NCI-H748 (cell line): Measurements from ENCODE around the gene IL2RG.
A peak's percentile ranks its signal among the peaks of the same experiment; 100 is the strongest.

Source experiments
- DNase-seq: peaks from one replicate; lab custom pipeline; 2025; ENCODE audit not compliant: unreplicated experiment; lab: John Stamatoyannopoulos, UW

IL2RG gene

DNA sequence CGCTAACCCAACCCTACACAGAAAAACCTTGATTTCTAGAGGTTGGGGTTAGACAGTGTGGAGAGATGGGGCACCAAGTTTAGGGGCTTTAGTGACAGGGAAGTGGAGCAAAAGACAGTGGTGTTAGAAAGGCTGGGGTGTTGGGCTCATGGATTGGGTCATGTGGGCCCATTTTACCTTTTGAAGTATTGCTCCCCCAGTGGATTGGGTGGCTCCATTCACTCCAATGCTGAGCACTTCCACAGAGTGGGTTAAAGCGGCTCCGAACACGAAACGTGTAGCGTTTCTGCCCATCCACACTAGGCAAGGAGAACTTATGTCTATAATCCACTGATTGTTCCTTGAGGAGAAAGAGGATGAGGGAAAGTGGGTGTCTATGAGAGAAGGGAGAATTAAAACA, 2.3 kb downstream of the IL2RG start:
- DNase-seq = no peak

DNA sequence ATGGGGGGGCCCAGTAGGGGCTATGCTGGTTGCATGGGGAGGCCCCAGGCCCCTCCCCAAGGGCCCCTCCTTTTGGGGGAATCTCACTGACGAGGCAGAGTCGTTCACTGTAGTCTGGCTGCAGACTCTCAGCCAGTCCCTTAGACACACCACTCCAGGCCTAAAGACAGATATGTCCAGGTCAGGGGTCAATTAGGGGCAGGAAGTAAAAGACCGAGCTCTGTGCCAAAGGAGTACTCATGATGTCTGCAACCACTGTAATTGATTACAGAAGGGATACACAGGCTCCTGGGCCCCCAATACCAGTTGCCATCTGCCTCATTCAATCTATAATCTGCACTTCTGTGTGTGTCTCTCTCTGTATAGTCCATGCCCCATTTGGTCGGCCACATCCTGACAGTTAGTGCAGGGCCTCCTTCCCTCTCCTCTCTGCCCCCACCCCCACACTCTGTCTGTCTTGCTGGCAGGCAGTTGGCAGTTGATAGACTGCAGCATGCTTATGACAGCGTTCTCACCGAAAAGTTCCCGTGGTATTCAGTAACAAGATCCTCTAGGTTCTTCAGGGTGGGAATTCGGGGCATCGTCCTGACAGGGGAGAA, 3.5 kb downstream of the IL2RG start:
- no peak for DNase-seq

GRCh38 chrX:71107245-71107644, 4.1 kb downstream of the IL2RG start:
- DNase-seq = no peak

DNA sequence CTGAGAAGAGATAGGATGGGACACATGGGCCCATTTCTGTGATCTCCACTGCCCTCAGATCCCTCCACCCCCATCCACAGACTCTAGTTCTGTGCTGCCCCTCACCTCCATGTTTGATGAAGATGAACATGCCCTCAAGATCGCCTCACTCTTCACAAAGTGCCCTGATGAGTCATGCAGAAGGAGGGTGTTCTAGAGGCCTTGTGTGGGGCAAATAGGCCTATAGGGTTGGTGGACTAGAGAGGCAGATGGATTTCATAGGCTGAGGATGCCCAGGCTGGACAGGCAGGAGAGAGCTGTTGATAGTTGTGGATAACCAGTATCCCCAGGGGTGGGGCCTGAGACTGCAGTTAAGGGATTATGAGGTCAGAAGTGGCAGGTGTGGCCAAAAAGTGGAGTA, 5.0 kb downstream of the IL2RG start, which contains the start of gene CXorf65:
Gene CXorf65 (minus strand): TSS at position 314 of the 400 bp plus-strand sequence. CDS start 184 bp downstream, at position 130.
- no peak for DNase-seq

DNA sequence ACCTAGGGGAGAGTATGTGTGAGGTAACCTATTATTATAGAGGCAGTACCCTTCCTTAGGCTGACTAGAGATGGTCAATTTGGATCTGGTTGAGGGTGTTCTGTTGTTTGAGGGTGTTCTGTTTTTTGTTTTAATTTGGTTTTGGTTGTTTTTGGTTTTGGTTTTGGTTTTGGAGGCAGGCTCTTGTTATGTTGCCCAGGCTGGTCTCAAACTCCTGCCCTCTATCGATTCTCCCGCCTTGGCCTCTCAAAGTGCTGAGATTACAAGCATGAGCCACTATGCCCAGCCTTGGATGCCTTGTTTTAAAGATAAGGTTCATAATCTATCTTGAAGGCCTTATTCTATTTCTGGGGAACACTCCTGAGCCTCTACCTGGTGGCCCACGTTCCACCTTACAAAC, 5.7 kb downstream of the IL2RG start:
- no peak for DNase-seq

GRCh38 chrX:71103110-71103983, 8.0 kb downstream of the IL2RG start:
- no peak for DNase-seq

DNA sequence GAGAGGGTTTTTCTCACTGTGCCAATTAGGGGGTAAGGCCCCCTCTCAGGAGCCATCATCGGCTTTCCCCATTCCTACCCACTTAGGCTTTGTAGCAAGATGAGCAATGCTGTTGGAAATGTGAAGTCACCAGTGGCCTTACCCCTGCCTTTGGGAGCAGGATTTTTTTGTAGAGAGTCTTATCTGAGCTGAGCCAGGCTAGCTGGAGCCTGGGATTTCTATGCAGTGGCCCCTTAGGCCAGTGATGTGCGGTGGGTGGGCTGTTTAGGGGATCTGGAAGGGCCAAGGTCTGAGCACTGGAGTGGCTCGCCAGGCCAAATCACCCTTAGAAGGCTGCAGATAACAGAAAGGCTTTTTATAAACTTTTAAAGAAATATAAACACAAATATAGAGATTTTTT, 9.1 kb downstream of the IL2RG start:
- DNase-seq = no peak

DNA sequence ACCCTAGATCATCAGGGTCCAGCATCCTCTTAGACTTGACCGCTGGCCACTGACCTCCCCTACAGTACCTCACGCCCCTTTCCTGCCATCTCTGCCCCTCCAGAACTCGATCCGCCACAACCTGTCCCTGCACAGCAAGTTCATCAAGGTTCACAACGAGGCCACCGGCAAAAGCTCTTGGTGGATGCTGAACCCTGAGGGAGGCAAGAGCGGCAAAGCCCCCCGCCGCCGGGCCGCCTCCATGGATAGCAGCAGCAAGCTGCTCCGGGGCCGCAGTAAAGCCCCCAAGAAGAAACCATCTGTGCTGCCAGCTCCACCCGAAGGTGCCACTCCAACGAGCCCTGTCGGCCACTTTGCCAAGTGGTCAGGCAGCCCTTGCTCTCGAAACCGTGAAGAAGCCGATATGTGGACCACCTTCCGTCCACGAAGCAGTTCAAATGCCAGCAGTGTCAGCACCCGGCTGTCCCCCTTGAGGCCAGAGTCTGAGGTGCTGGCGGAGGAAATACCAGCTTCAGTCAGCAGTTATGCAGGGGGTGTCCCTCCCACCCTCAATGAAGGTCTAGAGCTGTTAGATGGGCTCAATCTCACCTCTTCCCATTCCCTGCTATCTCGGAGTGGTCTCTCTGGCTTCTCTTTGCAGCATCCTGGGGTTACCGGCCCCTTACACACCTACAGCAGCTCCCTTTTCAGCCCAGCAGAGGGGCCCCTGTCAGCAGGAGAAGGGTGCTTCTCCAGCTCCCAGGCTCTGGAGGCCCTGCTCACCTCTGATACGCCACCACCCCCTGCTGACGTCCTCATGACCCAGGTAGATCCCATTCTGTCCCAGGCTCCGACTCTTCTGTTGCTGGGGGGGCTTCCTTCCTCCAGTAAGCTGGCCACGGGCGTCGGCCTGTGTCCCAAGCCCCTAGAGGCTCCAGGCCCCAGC, 10.5 kb downstream of the IL2RG start:
- no peak for DNase-seq

DNA sequence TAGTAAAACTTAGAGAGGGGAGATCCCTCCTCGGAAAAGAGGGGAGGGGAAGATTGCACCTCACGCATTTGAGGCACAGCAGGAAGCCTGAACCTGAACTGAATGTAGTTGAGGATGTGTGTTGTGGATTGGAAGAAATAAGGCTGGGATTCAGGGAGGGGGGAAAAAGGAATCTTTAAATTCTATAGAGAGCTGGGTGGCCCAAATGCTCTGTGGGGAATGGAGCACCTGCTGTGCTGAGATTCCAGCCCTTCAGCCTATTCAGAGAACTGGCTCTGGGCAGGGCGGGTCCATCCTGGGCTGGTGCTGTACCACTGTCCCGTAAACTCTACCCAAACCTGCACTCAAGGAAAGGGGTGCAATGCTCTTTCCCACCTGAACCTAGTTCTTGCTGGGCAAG, 11.6 kb downstream of the IL2RG start:
- DNase-seq = no peak

GRCh38 chrX:71098951-71099506, 12.3 kb downstream of the IL2RG start:
- no peak for DNase-seq

GRCh38 chrX:71098302-71098701, 13.1 kb downstream of the IL2RG start:
- DNase-seq = peak; percentile 24

DNA sequence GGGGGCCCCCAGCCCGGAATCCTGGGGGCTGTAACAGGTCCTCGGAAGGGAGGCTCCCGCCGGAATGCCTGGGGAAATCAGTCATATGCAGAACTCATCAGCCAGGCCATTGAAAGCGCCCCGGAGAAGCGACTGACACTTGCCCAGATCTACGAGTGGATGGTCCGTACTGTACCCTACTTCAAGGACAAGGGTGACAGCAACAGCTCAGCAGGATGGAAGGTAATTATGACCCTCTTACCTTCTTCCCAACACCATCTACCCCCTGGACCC, 14.7 kb downstream of the IL2RG start:
- no peak for DNase-seq

DNA sequence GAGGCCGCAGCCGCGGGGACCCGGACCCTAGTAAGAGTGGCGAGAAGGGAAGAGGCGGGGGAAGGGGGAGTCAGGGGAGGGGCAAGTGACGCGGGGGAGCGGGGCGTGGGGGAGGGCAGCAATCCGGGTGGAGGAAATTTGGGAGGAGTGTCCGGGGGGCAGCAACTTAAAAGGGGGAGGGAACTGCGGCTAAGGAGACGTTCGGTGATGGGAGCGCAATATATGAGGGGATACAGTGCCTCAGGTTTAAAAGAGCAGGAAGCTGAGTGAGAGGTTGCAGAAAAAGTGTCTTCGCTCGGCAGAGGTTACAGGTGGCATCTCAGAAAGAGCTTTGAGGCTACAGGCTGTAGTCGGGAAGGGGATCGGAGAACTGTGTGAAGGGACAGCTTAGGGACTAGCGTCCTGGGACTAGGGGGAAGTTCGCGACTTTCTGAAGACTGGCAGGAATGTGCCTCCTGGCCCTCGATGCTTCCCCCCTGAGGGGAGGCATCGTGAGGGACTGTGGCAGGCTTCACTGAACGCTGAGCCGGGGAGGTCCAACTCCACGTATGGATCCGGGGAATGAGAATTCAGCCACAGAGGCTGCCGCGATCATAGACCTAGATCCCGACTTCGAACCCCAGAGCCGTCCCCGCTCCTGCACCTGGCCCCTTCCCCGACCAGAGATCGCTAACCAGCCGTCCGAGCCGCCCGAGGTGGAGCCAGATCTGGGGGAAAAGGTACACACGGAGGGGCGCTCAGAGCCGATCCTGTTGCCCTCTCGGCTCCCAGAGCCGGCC, 15.2 kb downstream of the IL2RG start:
- peak; percentile 70 for DNase-seq

GRCh38 chrX:71095555-71095980, 15.8 kb downstream of the IL2RG start, which contains the start of gene FOXO4:
Gene FOXO4 (plus strand): TSS chrX:71095851. CDS start chrX:71096529, 678 bp downstream.
- peak; percentile 89 for DNase-seq

DNA sequence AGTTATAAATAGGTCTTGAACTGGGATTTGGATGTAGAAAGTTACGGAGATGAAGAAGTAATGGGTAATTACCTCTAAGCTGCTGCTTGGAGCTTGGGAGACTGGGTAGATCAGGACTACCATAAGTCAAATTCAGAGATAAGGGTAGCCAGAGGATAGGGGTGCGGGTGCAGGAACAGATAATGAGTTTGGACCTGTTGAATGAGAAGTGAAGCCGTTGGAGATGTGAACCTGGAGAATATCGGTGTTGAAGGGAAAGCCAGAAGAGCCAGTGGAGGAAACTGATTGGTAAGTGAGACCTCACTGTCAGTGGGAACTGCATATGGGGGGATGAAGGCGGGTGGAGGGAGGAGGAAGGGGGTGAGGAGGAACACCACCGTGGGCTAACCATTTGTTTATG, 16.3 kb downstream of the IL2RG start:
- peak; percentile 4 for DNase-seq

DNA sequence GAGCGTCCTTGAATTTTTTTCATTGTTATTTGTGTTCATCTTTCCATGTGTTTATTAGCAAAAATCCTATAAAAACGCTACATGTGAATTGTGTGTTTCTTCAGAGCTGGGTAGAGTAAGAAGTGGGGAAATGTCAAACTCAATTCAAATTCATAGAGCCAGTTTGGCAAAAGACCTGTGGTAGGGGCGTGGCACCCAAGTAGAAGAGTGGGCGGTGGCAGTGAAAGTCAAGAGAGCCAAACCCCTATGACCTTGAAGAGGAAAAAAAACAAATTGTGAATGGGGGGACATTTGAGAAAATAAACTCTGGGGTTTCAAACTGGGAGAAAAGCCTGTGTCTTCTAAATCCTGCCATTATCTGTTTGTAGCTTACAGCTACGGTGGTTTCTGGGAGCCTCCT, 20.1 kb downstream of the IL2RG start:
- DNase-seq = no peak

GRCh38 chrX:71085900-71086299, 25.5 kb downstream of the IL2RG start:
- DNase-seq = no peak

DNA sequence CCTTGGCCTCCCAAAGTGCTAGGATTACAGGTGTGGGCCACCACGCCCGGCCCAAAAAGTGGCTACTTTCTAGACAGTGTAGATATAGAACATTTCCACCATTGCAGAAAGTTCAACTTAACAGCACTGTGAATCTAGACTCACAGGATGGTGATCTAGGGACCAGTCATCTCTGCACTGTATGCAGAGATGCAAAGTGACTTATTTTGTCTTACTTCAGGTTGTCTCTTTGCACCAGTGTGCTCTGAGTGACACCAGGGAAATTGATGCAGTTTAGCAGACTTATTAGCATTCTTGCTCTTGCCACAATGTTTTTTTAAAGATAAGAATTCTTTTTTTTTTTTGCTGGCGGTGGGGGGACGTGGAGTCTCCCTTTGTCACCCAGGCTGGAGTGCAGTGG, 28.6 kb downstream of the IL2RG start:
- no peak for DNase-seq

DNA sequence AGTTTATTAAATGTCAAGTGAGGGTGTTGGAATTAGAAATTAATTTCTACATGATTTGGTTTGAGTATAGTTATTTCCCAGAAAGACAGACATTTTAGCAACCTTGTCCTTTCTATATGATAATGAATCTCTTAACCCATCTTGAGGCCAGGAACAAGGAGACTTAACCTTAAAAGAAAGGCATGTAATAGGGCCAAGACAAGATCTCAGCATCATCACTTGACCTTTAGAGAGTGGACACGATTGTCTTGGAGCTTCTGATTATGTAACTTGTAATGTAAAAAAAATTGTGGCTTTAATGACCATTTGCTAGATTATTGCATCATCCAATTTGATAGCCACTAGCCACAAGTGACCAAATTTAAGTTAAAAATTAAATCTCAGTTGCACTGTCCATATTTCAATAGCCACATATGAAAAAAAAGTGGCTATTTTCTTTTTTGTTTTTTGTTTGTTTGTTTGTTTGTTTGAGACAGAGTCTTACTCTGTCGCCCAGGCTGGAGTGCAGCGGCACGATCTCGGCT, 29.2 kb downstream of the IL2RG start:
- DNase-seq = no peak
